ENCODE measurements around the gene ZNF628. TPM values are rescaled to one million over a fixed set of nuclear protein-coding genes. Genes with fewer than 3 reads are reported as not detected.
A peak's percentile ranks its signal among the peaks of the same experiment; 100 is the strongest.

The ZNF628 gene
- total and polyA plus RNA-seq, 2 donors (not counting 1 experiment from before 2014, with no cell fraction given), result 0.49 to 1.3 TPM

- H3K4me1 ChIP-seq (ENCODE audit: control insufficient read depth, extremely low read depth, insufficient read depth, low read length), result peaks cover 8% of the 10 kb centered on the region
- H2AFZ ChIP-seq (ENCODE audit: low read length), result no peak overlapping the region
- H3K79me2 ChIP-seq (ENCODE audit: control insufficient read depth, insufficient read depth, low read length), result no peaks in the 10 kb centered on the region
- H3K36me3 ChIP-seq (ENCODE audit: control insufficient read depth, insufficient read depth, low read length), result peaks cover 2% of the 10 kb centered on the region
- peak overlapping the region; percentile 88 for H3K9ac ChIP-seq (ENCODE audit: insufficient read depth, low read length)
- H3K4me2 ChIP-seq (ENCODE audit: extremely low read depth, insufficient read depth, low read length), result peak overlapping the region; percentile 99
- DNase-seq (ENCODE audit: low read depth in 2 of 2), result peak; percentile 81 to 82
- no peak for TF ChIP-seq EZH2 (IDR thresholded peaks at IDR 0.05; ENCODE audit: low read length, missing control alignments)
- TF ChIP-seq CTCF (conservative IDR thresholded peaks at IDR 0.05 in 1 of 2, IDR thresholded peaks at IDR 0.05 in 1 of 2; ENCODE audit: low read depth in 1 of 2, low read length in 2 of 2), result no peak
- no peaks in the 10 kb centered on the region for H3K27me3 ChIP-seq (ENCODE audit: control insufficient read depth, insufficient read depth, low read length)
- H3K27ac ChIP-seq (ENCODE audit: insufficient read depth, low read length), result peak overlapping the region; percentile 93
- H4K20me1 ChIP-seq (ENCODE audit: control insufficient read depth, extremely low read depth, insufficient read depth, low read length), result no peaks in the 10 kb centered on the region
- H3K9me3 ChIP-seq (ENCODE audit: control insufficient read depth, insufficient read depth, low read depth, low read length), result no peaks in the 10 kb centered on the region
- peak overlapping the region; percentile 75 to 95 (median 91) for H3K4me3 ChIP-seq (replicated peaks in 1 of 4; ENCODE audit: control extremely low read depth in 1 of 4, insufficient read depth in 1 of 4, low read depth in 3 of 4, low read length in 4 of 4)
These were observed 15.7 kb upstream of the ZNF628 start for GRCh38 chr19:55460670-55461258.

GRCh38 chr19:55461259-55461973 is 15.0 kb upstream of the ZNF628 start, which contains the start of gene ISOC2:
Gene ISOC2 (minus strand): TSS chr19:55461642. CDS start chr19:55456486, 5,156 bp downstream.
- no peaks in the 10 kb centered on the region for H4K20me1 ChIP-seq (ENCODE audit: control insufficient read depth, extremely low read depth, insufficient read depth, low read length)

More at GRCh38 chr19:55461259-55461973, 15.0 kb upstream of the ZNF628 start, which contains the start of gene ISOC2:
- Histone ChIP-seq H3K27ac (ENCODE audit: insufficient read depth, low read length) (peak within 1 kb of the TSS; percentile 93), H3K79me2 (ENCODE audit: control insufficient read depth, insufficient read depth, low read length) (no peaks in the 10 kb centered on the region), H3K4me1 (ENCODE audit: control insufficient read depth, extremely low read depth, insufficient read depth, low read length) (peaks cover 8% of the 10 kb centered on the region), H3K9me3 (ENCODE audit: control insufficient read depth, insufficient read depth, low read depth, low read length) (no peaks in the 10 kb centered on the region), H3K9ac (ENCODE audit: insufficient read depth, low read length) (peak within 1 kb of the TSS; percentile 88), H2AFZ (ENCODE audit: low read length) (peak within 1 kb of the TSS; percentile 89), H3K4me2 (ENCODE audit: extremely low read depth, insufficient read depth, low read length) (peak within 1 kb of the TSS; percentile 99), H3K36me3 (ENCODE audit: control insufficient read depth, insufficient read depth, low read length) (no peaks in the 10 kb centered on the region), H3K4me3 (replicated peaks in 1 of 4; ENCODE audit: control extremely low read depth in 1 of 4, insufficient read depth in 1 of 4, low read depth in 3 of 4, low read length in 4 of 4) (peak within 1 kb of the TSS; percentile 75 to 95 (median 91)), H3K27me3 (ENCODE audit: control insufficient read depth, insufficient read depth, low read length) (no peaks in the 10 kb centered on the region)
- peak; percentile 99 to 100 for DNase-seq (ENCODE audit: low read depth in 2 of 2)
- TF ChIP-seq EZH2 (IDR thresholded peaks at IDR 0.05; ENCODE audit: low read length, missing control alignments) (no peak), CTCF (conservative IDR thresholded peaks at IDR 0.05 in 1 of 2, IDR thresholded peaks at IDR 0.05 in 1 of 2; ENCODE audit: low read depth in 1 of 2, low read length in 2 of 2) (no peak)

All from fibroblast of lung (primary cell).